ENCODE measurements around the gene FRG2. TPM values are rescaled to one million over a fixed set of nuclear protein-coding genes. Genes with fewer than 3 reads are reported as not detected.

Gene FRG2
- total RNA-seq: not detected in 2 replicates

GRCh38 chr4:190027156-190027555 lies at the start of gene FRG2:
Gene FRG2, minus strand, starts transcription at chr4:190027256. Its CDS starts 52 bp downstream, at chr4:190027204.

GRCh38 chr4:190064342-190064741 lies 37.3 kb upstream of the FRG2 start, which contains the start of gene DBET:
Gene DBET, plus strand, starts transcription at chr4:190064502.

Other genes starting within 250 kb of the FRG2 start
- gene FRG1, start 86.4 kb downstream of the FRG2 start, total RNA-seq: 29.4 and 29.8 TPM in 2 replicates
- under 0.01 TPM in 1 of 2 replicates, not detected in the other for gene DBET, start 37.2 kb upstream of the FRG2 start, total RNA-seq
- not detected in 2 replicates for gene DUX4, start 146.5 kb upstream of the FRG2 start, total RNA-seq

All from tracheal epithelial cell (primary cell).